ENCODE measurements around the gene ARSK.

ARSK gene

DNA sequence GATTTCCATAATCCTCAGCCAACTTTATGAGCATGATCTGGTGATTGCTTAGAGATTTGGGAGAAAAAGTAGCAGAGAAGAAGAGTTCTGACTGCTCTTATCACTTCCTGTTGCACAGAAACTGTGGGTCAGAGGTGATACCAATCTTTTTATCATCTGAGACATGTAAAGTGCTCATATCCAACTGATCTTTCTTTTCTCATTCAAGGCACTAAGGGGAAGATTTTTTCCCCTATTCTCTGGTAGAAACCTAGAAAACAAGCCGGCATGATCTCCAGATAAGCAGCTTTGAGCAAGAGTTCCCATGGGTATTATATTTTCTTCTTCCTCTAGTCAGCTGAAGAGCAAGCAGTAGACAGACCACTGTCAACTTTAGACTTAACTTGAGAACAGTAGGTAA is 36.0 kb downstream of the ARSK start:
- DNase-seq (ENCODE audit: low read depth in 1 of 2, low spot score in 1 of 2): no peak
- in situ Hi-C loops (cut with HindIII; ENCODE audit: low pct_unique_long_range_greater_than_20kb, low sequenced_read_pairs): no loop called here
- no peak for TF ChIP-seq JUND (IDR thresholded peaks at IDR 0.05; ENCODE audit: low read depth)

DNA sequence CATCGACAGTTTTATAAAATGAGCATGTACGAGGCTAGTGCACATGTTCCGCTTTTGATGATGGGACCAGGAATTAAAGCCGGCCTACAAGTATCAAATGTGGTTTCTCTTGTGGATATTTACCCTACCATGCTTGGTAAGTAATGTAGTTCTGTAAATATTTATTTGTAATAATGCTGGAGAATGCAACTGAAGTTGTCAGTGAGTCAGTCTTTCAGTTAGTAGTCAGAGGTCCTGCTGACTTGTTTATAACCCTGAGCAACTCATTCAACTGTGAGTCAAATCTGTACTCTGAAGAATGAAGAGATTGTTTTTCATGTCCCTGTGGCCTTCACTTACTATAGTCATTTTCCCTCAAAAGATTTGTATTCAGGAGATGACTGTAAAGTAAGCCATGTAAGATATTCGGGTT is 36.6 kb downstream of the ARSK start:
- no peak for DNase-seq (ENCODE audit: low read depth in 1 of 2, low spot score in 1 of 2)
- in situ Hi-C loops (cut with HindIII; ENCODE audit: low pct_unique_long_range_greater_than_20kb, low sequenced_read_pairs): no loop called here
- TF ChIP-seq JUND (IDR thresholded peaks at IDR 0.05; ENCODE audit: low read depth): no peak

DNA sequence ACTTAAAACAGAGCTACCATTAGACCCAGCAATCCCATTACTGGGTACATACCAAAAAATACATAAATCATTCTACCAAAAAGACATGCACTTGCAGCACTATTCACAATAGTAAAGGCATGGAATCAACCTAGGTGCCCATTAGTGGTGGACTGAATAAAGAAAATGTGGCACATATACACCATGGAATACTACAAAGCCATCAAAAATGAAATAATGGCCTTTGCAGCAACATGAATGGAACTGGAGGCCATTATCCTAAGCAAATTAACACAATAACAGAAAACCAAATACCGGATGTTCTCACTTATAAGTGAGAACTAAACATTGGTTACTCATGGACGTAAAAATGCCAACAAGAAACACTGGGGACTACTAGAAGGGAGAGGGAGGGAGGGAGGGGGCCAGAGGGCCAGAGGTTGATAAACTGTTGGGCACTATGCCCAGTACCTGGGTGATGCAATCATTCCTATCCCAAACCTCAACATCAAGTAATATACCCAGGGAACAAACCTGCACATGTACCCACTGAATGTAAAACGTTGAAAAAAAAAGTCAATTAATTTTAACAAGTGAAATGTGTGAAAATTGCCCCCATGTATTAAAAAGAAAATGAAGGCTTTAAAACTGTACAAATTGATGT is 40.5 kb downstream of the ARSK start:
- in situ Hi-C loops (cut with HindIII; ENCODE audit: low pct_unique_long_range_greater_than_20kb, low sequenced_read_pairs): no loop called here
- no peak for TF ChIP-seq JUND (IDR thresholded peaks at IDR 0.05; ENCODE audit: low read depth)
- DNase-seq (ENCODE audit: low read depth in 1 of 2, low spot score in 1 of 2): no peak

DNA sequence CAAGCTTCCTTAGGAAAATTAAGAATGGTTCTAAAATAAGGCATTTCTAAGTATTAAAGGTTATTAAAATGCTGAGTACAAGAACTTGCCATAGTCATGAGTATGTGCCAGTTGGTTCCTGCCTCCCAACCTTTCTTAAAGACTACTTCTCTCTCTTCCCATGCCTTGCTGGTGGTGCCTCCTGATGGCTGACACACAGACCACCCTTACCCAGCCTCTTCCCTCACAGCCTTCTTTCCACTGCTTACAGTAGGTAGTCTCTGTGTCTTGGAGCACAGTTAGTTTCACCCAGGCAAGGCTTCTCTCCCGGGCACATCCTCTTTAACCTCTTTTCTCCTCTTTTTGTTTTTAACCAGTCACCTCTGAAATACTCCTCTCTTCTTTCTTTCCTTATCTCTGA is 44.4 kb downstream of the ARSK start:
- TF ChIP-seq JUND (IDR thresholded peaks at IDR 0.05; ENCODE audit: low read depth): no peak
- DNase-seq (ENCODE audit: low read depth in 1 of 2, low spot score in 1 of 2): no peak
- in situ Hi-C loops (cut with HindIII; ENCODE audit: low pct_unique_long_range_greater_than_20kb, low sequenced_read_pairs): no loop called here

DNA sequence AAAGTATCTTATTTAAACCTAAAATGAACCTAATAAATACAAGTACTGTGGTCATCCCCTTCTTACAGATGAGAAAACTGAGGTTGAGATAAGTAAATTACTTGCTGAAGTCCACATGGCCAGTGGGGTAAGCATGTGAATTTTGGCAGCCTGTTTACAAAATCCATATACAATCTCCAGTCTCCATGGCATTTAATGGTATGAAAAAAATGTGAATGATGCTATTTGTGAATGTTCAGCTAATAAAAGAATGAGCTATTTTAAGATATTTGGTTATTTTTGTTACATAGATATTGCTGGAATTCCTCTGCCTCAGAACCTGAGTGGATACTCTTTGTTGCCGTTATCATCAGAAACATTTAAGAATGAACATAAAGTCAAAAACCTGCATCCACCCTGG is 45.7 kb downstream of the ARSK start:
- no peak for DNase-seq (ENCODE audit: low read depth in 1 of 2, low spot score in 1 of 2)
- no peak for TF ChIP-seq JUND (IDR thresholded peaks at IDR 0.05; ENCODE audit: low read depth)

DNA sequence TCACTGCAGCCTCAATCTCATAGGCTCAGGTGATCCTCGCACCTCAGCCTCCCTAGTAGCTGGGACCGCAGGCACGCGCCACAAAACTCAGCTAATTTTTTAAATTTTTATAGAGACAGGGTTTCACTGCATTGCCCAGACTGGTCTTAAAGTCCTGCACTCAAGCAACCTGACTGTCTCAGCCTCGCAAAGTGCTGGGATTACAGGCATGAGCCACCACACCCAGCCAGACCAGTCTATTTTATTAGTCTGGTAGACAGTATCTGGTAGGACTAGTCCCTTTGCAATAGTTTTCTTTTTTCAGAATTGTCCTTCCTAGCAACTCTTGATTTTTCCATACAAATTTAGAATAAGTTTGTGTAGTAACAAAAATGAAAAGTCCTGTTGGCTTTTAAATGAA is 50.9 kb downstream of the ARSK start:
- DNase-seq (ENCODE audit: low read depth in 1 of 2, low spot score in 1 of 2): no peak
- in situ Hi-C loops (cut with HindIII; ENCODE audit: low pct_unique_long_range_greater_than_20kb, low sequenced_read_pairs): no loop called here
- TF ChIP-seq JUND (IDR thresholded peaks at IDR 0.05; ENCODE audit: low read depth): no peak

More for the DNA sequence above, 45.7 kb downstream of the ARSK start:
- in situ Hi-C loops (cut with HindIII; ENCODE audit: low pct_unique_long_range_greater_than_20kb, low sequenced_read_pairs): no loop called here

DNA sequence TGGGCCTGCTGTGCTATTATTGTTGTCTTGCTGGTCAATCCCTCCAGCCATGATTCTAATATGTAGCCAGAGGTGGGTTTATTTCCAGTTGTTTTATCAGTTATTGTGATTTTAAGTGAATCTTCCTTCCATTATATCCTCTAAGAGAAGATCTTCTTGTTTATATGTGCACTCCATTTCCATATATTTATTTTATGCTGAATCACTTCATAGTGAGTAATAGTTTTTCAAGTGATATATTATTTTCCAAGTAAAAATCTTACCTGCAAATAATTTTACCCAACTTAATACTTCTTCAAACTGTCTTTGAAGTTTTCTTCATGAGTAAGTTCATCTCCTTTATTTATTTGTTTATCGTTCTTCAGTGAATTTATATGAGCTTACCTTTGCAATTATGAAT is 51.5 kb downstream of the ARSK start:
- in situ Hi-C loops (cut with HindIII; ENCODE audit: low pct_unique_long_range_greater_than_20kb, low sequenced_read_pairs): no loop called here
- TF ChIP-seq JUND (IDR thresholded peaks at IDR 0.05; ENCODE audit: low read depth): no peak
- no peak for DNase-seq (ENCODE audit: low read depth in 1 of 2, low spot score in 1 of 2)

DNA sequence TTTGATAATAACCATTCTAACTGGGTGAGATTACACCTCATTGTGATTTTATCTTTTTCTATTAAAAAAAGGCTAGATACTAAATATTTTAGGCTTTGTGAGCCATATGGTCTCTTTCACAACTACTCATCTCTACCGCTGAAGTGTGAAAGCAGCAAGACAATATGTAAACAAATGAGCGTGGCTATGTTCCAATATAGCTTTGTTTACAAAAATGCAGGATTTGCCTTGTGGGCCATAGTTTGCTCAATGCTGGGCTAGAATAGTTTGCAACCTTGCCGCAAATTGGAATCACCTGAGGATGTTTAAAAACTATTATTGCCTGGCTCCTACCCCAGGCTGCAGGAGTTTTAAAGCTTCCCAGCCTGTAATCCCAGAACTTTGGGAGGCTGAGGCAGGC is 54.8 kb downstream of the ARSK start:
- no peak for TF ChIP-seq JUND (IDR thresholded peaks at IDR 0.05; ENCODE audit: low read depth)
- in situ Hi-C loops (cut with HindIII; ENCODE audit: low pct_unique_long_range_greater_than_20kb, low sequenced_read_pairs): no loop called here
- DNase-seq (ENCODE audit: low read depth in 1 of 2, low spot score in 1 of 2): peak in 1 of 2 experiments; percentile 70

DNA sequence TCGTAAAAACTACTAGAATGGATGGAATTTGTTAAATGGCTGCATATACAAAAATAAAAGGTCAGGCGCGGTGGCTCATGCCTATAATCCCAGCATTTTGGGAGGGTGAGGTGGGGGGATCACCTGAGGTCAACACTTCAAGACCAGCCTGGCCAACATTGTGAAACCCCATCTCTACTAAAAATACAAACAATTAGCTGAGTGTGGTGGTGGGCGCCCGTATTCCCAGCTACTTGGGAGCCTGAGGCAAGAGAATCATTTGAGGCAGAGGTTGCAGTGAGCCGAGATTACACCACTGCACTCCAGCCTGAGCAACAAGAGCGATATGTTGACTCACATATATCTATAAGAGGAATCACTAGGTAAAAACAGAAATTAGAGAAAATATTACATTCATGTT is 55.6 kb downstream of the ARSK start:
- no peak for TF ChIP-seq JUND (IDR thresholded peaks at IDR 0.05; ENCODE audit: low read depth)
- DNase-seq (ENCODE audit: low read depth in 1 of 2, low spot score in 1 of 2): no peak
- in situ Hi-C loops (cut with HindIII; ENCODE audit: low pct_unique_long_range_greater_than_20kb, low sequenced_read_pairs): no loop called here

DNA sequence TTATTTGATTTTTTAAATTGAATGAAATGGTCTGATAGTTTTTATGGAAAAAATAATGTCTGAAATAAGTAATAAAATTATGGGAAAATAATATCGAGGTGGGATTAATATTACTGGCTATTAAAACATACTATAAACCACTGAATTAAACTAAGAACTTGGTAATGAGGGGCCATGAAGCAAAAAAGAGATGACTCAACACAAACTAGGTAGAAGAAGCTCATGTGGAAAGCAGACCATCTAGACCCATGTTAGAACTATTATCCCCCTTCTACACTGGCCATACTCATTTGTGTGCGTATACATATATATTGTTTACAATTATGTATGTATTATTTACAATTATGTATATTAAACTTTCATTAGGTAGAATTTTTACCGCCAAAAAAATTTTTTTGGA is 56.5 kb downstream of the ARSK start:
- DNase-seq (ENCODE audit: low read depth in 1 of 2, low spot score in 1 of 2): no peak
- in situ Hi-C loops (cut with HindIII; ENCODE audit: low pct_unique_long_range_greater_than_20kb, low sequenced_read_pairs): no loop called here
- no peak for TF ChIP-seq JUND (IDR thresholded peaks at IDR 0.05; ENCODE audit: low read depth)

DNA sequence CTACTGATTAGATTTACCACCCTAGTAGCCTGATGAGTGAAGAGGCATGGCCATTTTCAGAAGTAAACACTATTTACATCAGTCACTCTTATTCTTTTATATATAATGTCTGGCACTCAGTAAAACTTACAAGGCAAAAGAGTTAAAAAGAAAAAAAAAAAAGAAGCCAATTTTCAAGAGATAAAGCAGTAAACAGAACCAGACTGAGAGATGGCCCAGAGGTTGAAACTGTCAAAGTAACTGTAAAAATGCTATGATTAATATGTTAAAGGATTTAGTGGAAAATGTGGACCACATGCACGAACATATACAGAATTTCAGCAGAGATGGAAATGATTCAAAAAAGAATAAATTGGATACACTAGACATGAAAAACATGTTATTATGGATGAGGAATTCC is 58.6 kb downstream of the ARSK start:
- in situ Hi-C loops (cut with HindIII; ENCODE audit: low pct_unique_long_range_greater_than_20kb, low sequenced_read_pairs): no loop called here
- DNase-seq (ENCODE audit: low read depth in 1 of 2, low spot score in 1 of 2): no peak
- no peak for TF ChIP-seq JUND (IDR thresholded peaks at IDR 0.05; ENCODE audit: low read depth)

DNA sequence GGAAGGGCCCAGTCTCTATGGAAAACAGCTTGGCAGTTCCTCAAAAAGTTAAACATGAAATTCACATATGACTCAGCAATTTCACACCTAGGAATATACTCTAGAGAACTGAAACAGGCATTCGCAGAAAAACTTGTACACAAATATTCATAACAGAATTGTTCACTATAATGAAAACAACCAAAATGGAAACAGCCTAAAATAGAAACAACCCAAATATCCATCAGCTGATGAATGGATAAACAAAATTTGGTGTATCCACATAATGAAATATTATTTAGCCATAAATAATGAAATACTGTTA is 60.2 kb downstream of the ARSK start:
- no peak for TF ChIP-seq JUND (IDR thresholded peaks at IDR 0.05; ENCODE audit: low read depth)
- no peak for DNase-seq (ENCODE audit: low read depth in 1 of 2, low spot score in 1 of 2)
- in situ Hi-C loops (cut with HindIII; ENCODE audit: low pct_unique_long_range_greater_than_20kb, low sequenced_read_pairs): no loop called here

DNA sequence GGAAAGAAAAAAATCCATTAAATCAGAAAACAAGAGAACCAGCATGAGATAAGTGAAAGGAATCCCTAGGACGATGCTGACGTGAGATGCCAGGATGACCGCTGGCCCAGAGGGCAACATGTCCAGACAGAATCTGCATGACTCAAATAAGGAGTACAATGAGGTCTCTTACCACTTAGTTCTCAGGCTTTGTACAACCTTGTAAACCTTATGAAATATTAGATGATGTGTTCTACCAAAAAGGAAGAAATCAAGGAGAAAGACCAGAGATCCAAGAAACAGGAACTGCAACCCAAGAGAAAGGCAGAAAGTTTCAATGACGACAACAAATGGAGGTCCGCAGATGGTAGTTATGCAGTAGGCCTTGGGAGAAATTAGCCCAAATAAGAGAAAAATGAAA is 62.2 kb downstream of the ARSK start:
- no peak for TF ChIP-seq JUND (IDR thresholded peaks at IDR 0.05; ENCODE audit: low read depth)
- no peak for DNase-seq (ENCODE audit: low read depth in 1 of 2, low spot score in 1 of 2)
- in situ Hi-C loops (cut with HindIII; ENCODE audit: low pct_unique_long_range_greater_than_20kb, low sequenced_read_pairs): no loop called here

DNA sequence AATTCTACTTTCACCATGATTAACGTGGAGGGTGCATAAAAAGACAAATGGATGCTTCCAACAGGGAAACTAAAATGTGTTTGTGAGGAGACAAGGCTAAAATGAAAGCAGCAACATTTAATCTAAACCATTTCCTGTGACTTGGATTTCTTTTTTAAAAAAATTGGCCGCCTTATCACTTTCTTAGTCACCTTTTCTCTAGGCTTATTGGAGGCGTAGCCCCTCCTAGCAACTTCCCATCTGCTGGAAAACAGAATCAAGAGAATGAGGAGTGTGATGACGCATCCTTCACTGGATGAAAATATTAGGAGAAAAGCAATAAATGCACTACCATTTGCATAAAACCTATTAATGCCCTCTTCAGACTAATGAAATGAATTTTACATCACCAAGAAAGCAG is 64.2 kb downstream of the ARSK start:
- in situ Hi-C loops (cut with HindIII; ENCODE audit: low pct_unique_long_range_greater_than_20kb, low sequenced_read_pairs): no loop called here
- DNase-seq (ENCODE audit: low read depth in 1 of 2, low spot score in 1 of 2): no peak
- no peak for TF ChIP-seq JUND (IDR thresholded peaks at IDR 0.05; ENCODE audit: low read depth)
